Activated CD4-positive, alpha-beta T cell treated with anti-CD3 and anti-CD28 coated beads for 36 hours (primary cell): ENCODE measurements around the gene SDK2. TPM values are rescaled to one million over a fixed set of nuclear protein-coding genes. Genes with fewer than 3 reads are reported as not detected.

Experiments
- ATAC-seq: fragments of 200-7000 bp; cut with Tn5 transposase; one replicate; pipeline ENCODE4 v1.10.0; 2021; ENCODE audit warnings: mild to moderate bottlenecking, moderate library complexity
- CTCF ChIA-PET: fragments of 350-600 bp; sonication (Branson Sonifier 250); formaldehyde crosslinking; loops from one replicate; lab custom pipeline; 2021; ENCODE audit warnings: antibody characterized with exemption; lab: Charles Lee
- POLR2A ChIA-PET: fragments of 350-600 bp; sonication (Branson Sonifier 250); formaldehyde crosslinking; loops from one replicate; lab custom pipeline; 2021; ENCODE audit warnings: antibody characterized with exemption, inconsistent platforms; lab: Charles Lee
- DNase-seq: peaks from one replicate; pipeline ENCODE4 v3.0.0-alpha.2; 2020
- H3K27ac Mint-ChIP-seq: one replicate; pipeline ENCODE4 v1.8.0; 2021; ENCODE audit warnings: mixed read lengths
- H3K27me3 Mint-ChIP-seq: one replicate; pipeline ENCODE4 v1.8.0; 2021; ENCODE audit warnings: mixed read lengths
- H3K36me3 Mint-ChIP-seq: one replicate; pipeline ENCODE4 v1.8.0; 2021; ENCODE audit warnings: low read depth, mixed read lengths
- H3K4me1 Mint-ChIP-seq: one replicate; pipeline ENCODE4 v1.8.0; 2021; ENCODE audit warnings: mixed read lengths
- H3K4me3 Mint-ChIP-seq: one replicate; pipeline ENCODE4 v1.8.0; 2021; ENCODE audit warnings: mild to moderate bottlenecking, moderate library complexity, mixed read lengths
- H3K9me3 Mint-ChIP-seq: one replicate; pipeline ENCODE4 v1.8.0; 2021; ENCODE audit warnings: low read depth, mixed read lengths
- intact Hi-C, 2 experiments: fragments of 100-400 bp; cut with DNase I in 1 of 2; cut with micrococcal nuclease in 1 of 2; formaldehyde crosslinking; loops; one replicate each; pipeline versions ENCODE4 v1.14.2 to v1.15.1; 2022 to 2024; cut with DNase I, micrococcal nuclease
- total RNA-seq, 2 experiments: library from RNA; stranded (reverse); gene quantifications; one replicate each; pipeline ENCODE4 v1.2.3, GENCODE V29; 2021

The SDK2 gene
- total RNA-seq, 2 experiments from 2014 or later, result 0.23 to 0.27 TPM

DNA sequence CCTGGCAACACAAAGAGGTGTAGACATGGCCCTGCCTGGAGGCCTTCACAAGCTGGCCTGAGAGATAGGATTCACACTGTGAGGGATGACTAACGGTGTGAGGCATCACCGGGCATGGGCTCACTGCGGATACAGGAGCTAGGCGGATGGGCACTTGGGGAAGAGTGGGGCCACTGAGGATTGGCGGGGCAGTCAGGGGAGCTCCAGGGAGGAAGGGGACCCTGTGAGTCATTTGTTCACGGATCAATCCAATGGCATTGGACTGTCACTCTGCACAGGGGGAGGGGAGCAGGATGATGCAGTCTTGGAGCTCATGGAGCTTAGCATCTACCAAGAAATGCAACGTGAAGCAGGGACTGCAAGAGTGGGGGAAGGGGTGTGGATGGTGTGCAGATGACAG is 117.3 kb downstream of the SDK2 start:
- no peaks in the 10 kb centered on the region for H3K36me3 Mint-ChIP-seq
- intact Hi-C loops, result no loop called here
- no peaks in the 10 kb centered on the region for H3K27me3 Mint-ChIP-seq
- no peaks in the 10 kb centered on the region for H3K9me3 Mint-ChIP-seq
- no peak overlapping the region for H3K27ac Mint-ChIP-seq
- H3K4me3 Mint-ChIP-seq, result no peak overlapping the region
- POLR2A ChIA-PET, result no interaction called here
- no peaks in the 10 kb centered on the region for H3K4me1 Mint-ChIP-seq
- ATAC-seq (no peak), DNase-seq (no peak)
- CTCF ChIA-PET, result no interaction called here

GRCh38 chr17:73524941-73525679 is 119.1 kb downstream of the SDK2 start:
- no peak for ATAC-seq
- POLR2A ChIA-PET, result no interaction called here
- no peaks in the 10 kb centered on the region for H3K9me3 Mint-ChIP-seq
- intact Hi-C loops, result no loop called here
- H3K27me3 Mint-ChIP-seq, result no peaks in the 10 kb centered on the region
- no peaks in the 10 kb centered on the region for H3K36me3 Mint-ChIP-seq
- CTCF ChIA-PET, result interaction anchor here (0.6 kb wide), 1 partner anchor 615 kb away, joined by 3 read pairs; no protein-coding TSS in a partner anchor
- H3K4me1 Mint-ChIP-seq, result no peaks in the 10 kb centered on the region
- no peak for DNase-seq
- H3K27ac Mint-ChIP-seq, result no peak overlapping the region
- no peak overlapping the region for H3K4me3 Mint-ChIP-seq

DNA sequence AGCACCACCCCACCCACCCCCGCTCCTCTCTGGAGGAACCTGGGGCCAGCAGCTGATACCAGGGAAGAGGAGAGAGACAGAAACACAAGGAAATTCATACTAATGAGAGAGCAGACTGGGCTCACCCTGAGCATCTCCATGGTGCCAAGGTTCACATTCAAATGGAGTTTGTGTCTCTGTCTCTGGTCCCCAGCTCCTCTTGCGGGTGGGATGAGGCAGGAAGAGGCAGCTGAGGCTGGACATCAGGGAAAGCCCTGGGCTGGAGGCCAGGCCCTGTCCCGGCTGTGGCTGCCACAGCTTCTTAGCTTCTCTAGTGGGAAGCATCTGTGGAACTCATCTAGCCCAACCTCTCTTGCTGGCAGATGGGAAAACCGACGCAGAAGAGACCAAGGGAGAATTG is 121.5 kb downstream of the SDK2 start:
- Mint-ChIP-seq H3K4me3 (no peak overlapping the region), H3K9me3 (no peaks in the 10 kb centered on the region), H3K36me3 (no peaks in the 10 kb centered on the region), H3K4me1 (no peaks in the 10 kb centered on the region), H3K27me3 (no peaks in the 10 kb centered on the region), H3K27ac (no peak overlapping the region)
- no peak for DNase-seq
- POLR2A ChIA-PET, result no interaction called here
- no peak for ATAC-seq
- CTCF ChIA-PET, result no interaction called here
- intact Hi-C loops, result no loop called here

DNA sequence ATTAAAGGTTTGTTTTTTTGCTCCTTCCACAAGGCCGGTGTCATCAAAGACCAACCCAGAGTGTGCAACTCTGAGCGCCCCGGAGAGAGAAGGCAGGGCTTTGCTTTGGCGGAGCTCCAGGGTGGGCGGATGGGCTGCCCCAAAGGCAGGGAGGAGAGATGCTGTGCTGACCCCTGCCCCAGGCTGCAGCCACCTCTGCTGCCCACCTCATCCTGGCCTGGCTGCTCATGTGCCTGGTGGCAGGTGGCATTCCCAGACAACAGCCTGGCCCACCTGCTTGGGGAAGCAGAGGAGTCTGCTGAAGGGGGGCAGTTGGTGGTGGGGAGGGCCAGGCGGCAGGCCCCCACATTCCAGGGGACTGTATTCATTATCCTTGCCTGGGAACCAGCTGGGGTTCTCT is 122.1 kb downstream of the SDK2 start:
- no peak overlapping the region for H3K4me3 Mint-ChIP-seq
- ATAC-seq, result no peak
- H3K27ac Mint-ChIP-seq, result no peak overlapping the region

GRCh38 chr17:73521376-73521775 is 122.9 kb downstream of the SDK2 start:
- intact Hi-C loops, result no loop called here
- Mint-ChIP-seq H3K27ac (no peak overlapping the region), H3K27me3 (no peaks in the 10 kb centered on the region), H3K4me3 (no peak overlapping the region), H3K9me3 (no peaks in the 10 kb centered on the region), H3K4me1 (no peaks in the 10 kb centered on the region), H3K36me3 (no peaks in the 10 kb centered on the region)
- CTCF ChIA-PET, result interaction anchor here (0.6 kb wide), 1 partner anchor 364 kb away, joined by 3 read pairs; no protein-coding TSS in a partner anchor
- DNase-seq, result no peak
- no peak for ATAC-seq
- POLR2A ChIA-PET, result no interaction called here

More for the DNA sequence above, 122.1 kb downstream of the SDK2 start:
- H3K27me3 Mint-ChIP-seq, result no peaks in the 10 kb centered on the region
- ChIA-PET POLR2A (no interaction called here), CTCF (no interaction called here)
- H3K9me3 Mint-ChIP-seq, result no peaks in the 10 kb centered on the region
- H3K4me1 Mint-ChIP-seq, result no peaks in the 10 kb centered on the region
- H3K36me3 Mint-ChIP-seq, result no peaks in the 10 kb centered on the region
- intact Hi-C loops, result no loop called here
- DNase-seq, result no peak

DNA sequence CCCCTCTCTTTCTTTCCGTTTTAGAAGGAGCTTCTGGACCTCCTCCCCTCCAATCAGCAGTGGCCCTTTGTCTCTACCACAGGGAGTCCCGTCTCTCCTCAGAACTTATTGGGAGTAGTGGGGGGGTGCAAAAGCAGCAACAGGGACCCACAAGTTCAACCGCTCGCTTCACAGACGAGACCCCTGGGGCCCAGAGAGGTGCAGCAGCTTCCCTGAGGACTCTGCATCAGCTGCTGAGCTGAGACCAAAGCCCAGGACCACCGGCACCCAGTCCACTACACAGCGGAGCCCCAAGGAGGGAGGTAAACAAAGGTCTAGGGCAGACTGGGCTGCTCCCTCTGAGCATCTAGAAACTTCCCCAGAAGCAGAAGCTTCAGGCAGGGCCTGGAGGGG is 123.9 kb downstream of the SDK2 start:
- Mint-ChIP-seq H3K36me3 (no peaks in the 10 kb centered on the region), H3K9me3 (no peaks in the 10 kb centered on the region), H3K4me3 (no peak overlapping the region), H3K4me1 (no peaks in the 10 kb centered on the region), H3K27me3 (no peaks in the 10 kb centered on the region), H3K27ac (no peak overlapping the region)
- intact Hi-C loops, result no loop called here
- ATAC-seq (no peak), DNase-seq (no peak)
- POLR2A ChIA-PET, result no interaction called here
- CTCF ChIA-PET, result no interaction called here

GRCh38 chr17:73519714-73520368 is 124.4 kb downstream of the SDK2 start:
- no peak overlapping the region for H3K27ac Mint-ChIP-seq
- H3K36me3 Mint-ChIP-seq, result no peaks in the 10 kb centered on the region
- H3K4me3 Mint-ChIP-seq, result no peak overlapping the region
- POLR2A ChIA-PET, result no interaction called here
- ATAC-seq, result no peak
- CTCF ChIA-PET, result no interaction called here
- no peaks in the 10 kb centered on the region for H3K9me3 Mint-ChIP-seq
- intact Hi-C loops, result no loop called here
- no peak for DNase-seq
- H3K4me1 Mint-ChIP-seq, result no peaks in the 10 kb centered on the region
- H3K27me3 Mint-ChIP-seq, result no peaks in the 10 kb centered on the region

DNA sequence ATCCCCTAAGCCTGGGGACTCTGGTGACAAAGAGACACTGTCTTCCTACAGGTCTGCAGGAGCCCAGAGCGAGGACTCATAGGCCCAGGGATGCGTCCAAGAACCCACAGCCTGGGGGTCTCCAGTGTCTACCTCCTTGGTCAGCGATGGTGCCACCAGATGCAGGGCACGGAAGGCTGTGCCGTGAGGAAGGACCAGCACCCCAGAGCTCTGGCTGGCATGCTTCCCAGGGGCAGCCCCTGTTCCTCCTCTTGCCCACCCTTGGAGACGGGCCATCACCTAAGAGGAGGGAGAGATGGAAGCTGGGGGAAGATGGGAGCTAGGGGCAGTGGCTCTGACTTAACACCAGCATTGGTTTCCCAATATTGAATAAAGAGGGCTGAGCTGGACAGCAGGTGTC is 125.2 kb downstream of the SDK2 start:
- DNase-seq (no peak), ATAC-seq (no peak)
- Mint-ChIP-seq H3K36me3 (no peaks in the 10 kb centered on the region), H3K27me3 (no peaks in the 10 kb centered on the region), H3K4me1 (no peaks in the 10 kb centered on the region), H3K4me3 (no peak overlapping the region), H3K27ac (no peak overlapping the region), H3K9me3 (no peaks in the 10 kb centered on the region)
- ChIA-PET POLR2A (no interaction called here), CTCF (no interaction called here)
- intact Hi-C loops, result no loop called here

- DNase-seq (no peak), ATAC-seq (no peak)
- no peaks in the 10 kb centered on the region for H3K9me3 Mint-ChIP-seq
- H3K36me3 Mint-ChIP-seq, result no peaks in the 10 kb centered on the region
- intact Hi-C loops, result no loop called here
- ChIA-PET POLR2A (no interaction called here), CTCF (no interaction called here)
- H3K27ac Mint-ChIP-seq, result no peak overlapping the region
- H3K4me1 Mint-ChIP-seq, result no peaks in the 10 kb centered on the region
- H3K27me3 Mint-ChIP-seq, result no peaks in the 10 kb centered on the region
- no peak overlapping the region for H3K4me3 Mint-ChIP-seq
These were observed 127.8 kb downstream of the SDK2 start for GRCh38 chr17:73516431-73516830.

GRCh38 chr17:73514146-73514863 is 129.9 kb downstream of the SDK2 start:
- Mint-ChIP-seq H3K9me3 (no peaks in the 10 kb centered on the region), H3K27ac (no peak overlapping the region), H3K4me1 (no peaks in the 10 kb centered on the region), H3K27me3 (no peaks in the 10 kb centered on the region), H3K36me3 (no peaks in the 10 kb centered on the region), H3K4me3 (no peak overlapping the region)
- CTCF ChIA-PET, result interaction anchor here (0.8 to 1.6 kb wide), 3 partner anchors 9 to 85 kb away, joined by 3 read pairs; no protein-coding TSS in a partner anchor
- ATAC-seq (no peak), DNase-seq (no peak)
- intact Hi-C loops, result no loop called here
- POLR2A ChIA-PET, result no interaction called here

GRCh38 chr17:73513426-73513825 is 130.8 kb downstream of the SDK2 start:
- ATAC-seq (no peak), DNase-seq (no peak)
- H3K4me3 Mint-ChIP-seq, result no peak overlapping the region
- H3K9me3 Mint-ChIP-seq, result no peaks in the 10 kb centered on the region
- H3K4me1 Mint-ChIP-seq, result no peaks in the 10 kb centered on the region
- no peaks in the 10 kb centered on the region for H3K27me3 Mint-ChIP-seq
- H3K36me3 Mint-ChIP-seq, result no peaks in the 10 kb centered on the region
- intact Hi-C loops, result no loop called here
- CTCF ChIA-PET, result interaction anchor here (0.8 to 1.2 kb wide), 3 partner anchors 11 to 270 kb away, joined by 3 to 6 read pairs (median 3); no protein-coding TSS in a partner anchor
- POLR2A ChIA-PET, result no interaction called here
- H3K27ac Mint-ChIP-seq, result no peak overlapping the region
